K562 (cell line): Measurements from ENCODE around the gene ZNF141. TPM values are rescaled to one million over a fixed set of nuclear protein-coding genes. Genes with fewer than 3 reads are reported as not detected.

Source experiments
- ATAC-seq: fragments of 200-7000 bp; cut with Tn5 transposase; 3 replicates; pipeline ENCODE4 v1.9.1; 2020; ENCODE audit warnings: moderate library complexity
- BruUV-seq: library from RNA; stranded (reverse); fragments of 400-500 nt; replicated peaks from 2 replicates; lab custom pipeline; 2021; lab: Mats Ljungman, UMichigan
- CTCF ChIA-PET: fragments of 300-600 bp; formaldehyde crosslinking; extraction: SDS; loops from one replicate; lab custom pipeline; 2021; ENCODE audit warnings: low intra/inter-chr PET ratio; lab: Yijun Ruan, JAX
- POLR2A ChIA-PET: fragments of 300-600, 350-650 bp; sonication (Branson Sonifier 250); formaldehyde crosslinking; extraction: SDS; loops from one replicate; lab custom pipeline; 2021; ENCODE audit warnings: antibody characterized with exemption, inconsistent platforms; lab: Yijun Ruan, JAX
- DNase-seq, 4 experiments: peaks; one replicate each; pipeline versions ENCODE4 v3.0.0 to v3.0.0-alpha.2; 2011 to 2018; ENCODE audit warnings: low spot score in 3 of 4, mixed read lengths in 3 of 4; ENCODE audit errors: extremely low read depth in 1 of 4
- FAIRE-seq: peaks from 2 replicates; lab custom pipeline; 2011; peaks lifted over from hg19 to GRCh38; lab: Jason Lieb, UNC
- H2AFZ ChIP-seq: 2 replicates; pipeline ENCODE4 v1.6.0; 2011; ENCODE audit warnings: low read depth, low read length, control low read depth, inconsistent platforms
- H3K27ac ChIP-seq: fragments of 200-600 bp; 3 replicates; pipeline ENCODE4 v1.8.0; 2011; ENCODE audit warnings: low read depth, mild to moderate bottlenecking, control low read depth, inconsistent platforms, low read length, moderate library complexity, mixed read lengths; ENCODE audit errors: extremely low read depth
- H3K27me3 ChIP-seq, 2 experiments: fragments of 300-600 bp in 1 of 2; 2 replicates in 1 of 2; 3 replicates in 1 of 2; pipeline versions ENCODE4 v1.6.0 to v1.8.0; 2011; ENCODE audit warnings: inconsistent platforms in 2 of 2, low read length in 2 of 2, mild to moderate bottlenecking in 1 of 2, mixed read lengths in 1 of 2, moderate library complexity in 1 of 2; ENCODE audit not compliant: control insufficient read depth in 2 of 2, insufficient read depth in 2 of 2
- H3K36me3 ChIP-seq: fragments of 300-600 bp; 3 replicates; pipeline ENCODE4 v1.8.0; 2011; ENCODE audit warnings: mild to moderate bottlenecking, low read length, inconsistent platforms; ENCODE audit not compliant: control insufficient read depth, insufficient read depth
- H3K4me1 ChIP-seq, 2 experiments: fragments of 200-600 bp in 1 of 2; replicated peaks in 1 of 2; 2 replicates in 1 of 2; 3 replicates in 1 of 2; pipeline versions ENCODE4 v1.5.1 to v1.8.0; 2011; ENCODE audit warnings: inconsistent platforms in 2 of 2, low read length in 2 of 2, mild to moderate bottlenecking in 1 of 2, mixed read lengths in 1 of 2, moderate library complexity in 1 of 2; ENCODE audit not compliant: control insufficient read depth in 2 of 2, insufficient read depth in 2 of 2
- H3K4me2 ChIP-seq: 2 replicates; pipeline ENCODE4 v1.6.1; 2011; ENCODE audit warnings: low read length, control low read depth, inconsistent platforms, mixed read lengths; ENCODE audit not compliant: insufficient read depth
- H3K4me3 ChIP-seq: fragments of 200-600 bp; sonication (generic), shearing (Covaris generic); 2 replicates; pipeline ENCODE4 v1.5.1; 2016; ENCODE audit warnings: control low read depth, inconsistent platforms
- H3K79me2 ChIP-seq: fragments of 200-600 bp; 3 replicates; pipeline ENCODE4 v1.8.0; 2011; ENCODE audit warnings: low read length, inconsistent platforms; ENCODE audit not compliant: control insufficient read depth, insufficient read depth
- H3K9ac ChIP-seq, 2 experiments: 2 replicates each; pipeline versions ENCODE4 v1.6.0 to v1.6.1; 2011; ENCODE audit warnings: low read depth in 2 of 2, low read length in 2 of 2, control low read depth in 1 of 2, inconsistent platforms in 1 of 2, mild to moderate bottlenecking in 1 of 2, mixed read lengths in 1 of 2; ENCODE audit not compliant: insufficient read depth in 1 of 2
- H3K9me1 ChIP-seq: one replicate; pipeline ENCODE4 v1.6.0; 2011; ENCODE audit warnings: inconsistent platforms, mild to moderate bottlenecking, low read length, moderate library complexity; ENCODE audit not compliant: control insufficient read depth, insufficient read depth
- H3K9me3 ChIP-seq: replicated peaks from 2 replicates; pipeline ENCODE4 v1.5.1; 2011; ENCODE audit warnings: low read depth, low read length, inconsistent platforms; ENCODE audit not compliant: control insufficient read depth, insufficient read depth
- H4K20me1 ChIP-seq: replicated peaks from 2 replicates; pipeline ENCODE4 v1.6.1; 2011; ENCODE audit warnings: low read length, inconsistent platforms, mixed read lengths; ENCODE audit not compliant: control insufficient read depth, insufficient read depth
- BRF2 ChIP-seq: IDR thresholded peaks from 3 replicates; pipeline ENCODE4 v1.6.1; 2011; ENCODE audit warnings: borderline replicate concordance, mild to moderate bottlenecking; ENCODE audit not compliant: insufficient read length, insufficient read depth
- POLR2AphosphoS5 ChIP-seq: IDR thresholded peaks from 2 replicates; pipeline ENCODE4 v1.6.1; 2011; ENCODE audit warnings: mild to moderate bottlenecking, low read depth, low read length, moderate library complexity; ENCODE audit not compliant: control insufficient read depth, insufficient read depth
- TFE3 ChIP-seq: fragments of 450-650 bp; formaldehyde crosslinking; IDR thresholded peaks from 2 replicates; pipeline ENCODE4 v1.4.0; 2020; ENCODE audit warnings: mild to moderate bottlenecking, mixed read lengths
- ZNF274 ChIP-seq: IDR thresholded peaks from 2 replicates; pipeline ENCODE4 v1.6.1; 2011; ENCODE audit warnings: low read depth, mild to moderate bottlenecking, low read length, moderate library complexity, borderline replicate concordance
- ZNF445 ChIP-seq: fragments of 250-450 bp; sonication (Bioruptor Pico); IDR thresholded peaks from 2 replicates; pipeline ENCODE4 v1.4.0; 2020; ENCODE audit warnings: low read depth, mild to moderate bottlenecking, moderate library complexity
- WGBS: fragments of 100-300 bp; shearing (Covaris generic); methylation state at CpG from one replicate; pipeline ENCODE4 v1.1.6; 2016; ENCODE audit warnings: low coverage, mixed read lengths; ENCODE audit not compliant: insufficient coverage; ENCODE audit errors: missing lambda C conversion rate; 5-methylcytosine and 5-hydroxymethylcytosine counted together
- in situ Hi-C: fragments of 300-500 bp; cut with MboI; formaldehyde crosslinking; loops from 4 replicates; pipeline ENCODE4 v1.15.0; 2018; ENCODE audit warnings: inconsistent platforms, mixed read lengths
- intact Hi-C: fragments of 100-400 bp; cut with micrococcal nuclease; formaldehyde crosslinking; loops from 2 replicates; pipeline ENCODE4 v1.14.2; 2022
- polyA plus RNA-seq, 8 experiments: library from polyadenylated mRNA; depleted of rRNA in 4 of 8; stranded (reverse) in 5 of 8; unstranded in 3 of 8; fragments of >200 nt; fragmentation: Nextera tagmentation in 2 of 8; fragmentation: Illumina TruSeq in 1 of 8; extraction: Ambion mirVana in 2 of 8; extraction: Trizol in 1 of 8; gene quantifications; 2 replicates each; pipeline versions ENCODE4 v1.2.1 to v1.2.3, GENCODE V29; 2011 to 2014; ENCODE audit warnings: inconsistent platforms in 1 of 8, missing spikeins in 1 of 8
- total RNA-seq, 7 experiments: library from RNA; depleted of rRNA in 6 of 7; stranded (reverse); fragments of >200 nt in 6 of 7; fragmentation: Illumina TruSeq in 2 of 7; extraction: Trizol in 2 of 7; gene quantifications; 2 replicates each; pipeline versions ENCODE4 v1.2.1 to v1.2.3, GENCODE V29; 2011 to 2021; ENCODE audit warnings: low replicate concordance in 1 of 7
- TF ChIP-seq, protein P1 (sequence below): sonication (generic); formaldehyde crosslinking; IDR thresholded peaks from 2 replicates; pipeline ENCODE4 v1.8.0; 2022; ENCODE audit warnings: mild to moderate bottlenecking, missing genetic modification reagents

Gene ZNF141
- total and polyA plus RNA-seq, 9 of the 15 experiments (the other 6 are each of a cell fraction or from before 2014, with no cell fraction given) = 0.09 TPM; not detected in 8

DNA sequence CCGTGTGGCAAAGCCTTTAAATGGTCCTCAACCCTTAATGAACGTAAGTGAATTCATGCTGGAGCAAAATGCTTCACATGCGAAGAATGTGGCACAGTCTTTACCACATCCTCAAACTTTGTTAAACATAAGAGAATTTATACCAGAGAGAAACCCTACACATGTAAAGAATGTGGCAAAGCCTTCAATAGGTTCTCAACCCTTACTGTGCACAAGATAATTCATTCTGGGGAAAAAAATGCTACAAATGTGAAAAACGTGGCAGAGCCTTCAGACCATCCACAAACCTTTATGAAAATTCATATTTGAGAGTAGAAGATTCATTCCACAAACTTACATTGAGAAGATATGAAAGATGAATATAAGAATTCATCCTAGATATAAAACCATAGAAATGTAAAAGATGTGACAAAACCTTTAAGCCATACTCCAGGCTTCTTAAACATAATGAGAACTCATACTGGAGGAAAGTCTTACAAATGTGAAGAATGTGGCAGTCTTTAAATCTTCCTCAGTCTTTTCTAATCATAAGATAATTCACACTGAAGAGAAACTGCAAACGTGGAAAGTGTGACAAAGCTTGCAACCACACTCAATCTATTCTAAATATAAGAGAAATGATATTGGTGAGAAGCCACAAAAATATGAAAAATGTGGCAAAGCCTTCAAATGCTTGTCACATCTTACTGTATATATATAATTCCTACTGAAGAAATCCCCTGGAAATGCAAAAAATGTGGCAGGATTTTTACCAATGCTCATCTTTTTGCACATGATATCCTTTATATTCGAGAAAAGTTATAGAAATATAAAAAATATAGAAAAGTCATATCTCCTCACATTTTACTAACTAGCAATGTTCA, 36.9 kb downstream of the ZNF141 start:
- no TSS peak for BruUV-seq
- FAIRE-seq = no peak
- intact Hi-C loops = no loop called here

GRCh38 chr4:384311-385010, 46.8 kb downstream of the ZNF141 start:
- no peaks in the 10 kb centered on the region for H3K79me2 ChIP-seq
- in situ Hi-C loops = no loop called here
- no peak overlapping the region for H3K27ac ChIP-seq
- H4K20me1 ChIP-seq = no peaks in the 10 kb centered on the region
- no peaks in the 10 kb centered on the region for H3K36me3 ChIP-seq
- ATAC-seq (no peak), FAIRE-seq (no peak), DNase-seq (no peak)
- no peak overlapping the region for H3K9ac ChIP-seq
- no TSS peak for BruUV-seq
- H3K9me3 ChIP-seq = 0 out of 2 replicates have a peak, but pooled peaks cover 2% of the 10 kb centered on the region
- CTCF ChIA-PET = no interaction called here
- no peak overlapping the region for H2AFZ ChIP-seq
- no peaks in the 10 kb centered on the region for H3K27me3 ChIP-seq
- intact Hi-C loops = no loop called here
- POLR2A ChIA-PET = interaction anchor here (0.6 to 0.7 kb wide), 2 partner anchors 37 to 84 kb away, joined by 3 read pairs; no protein-coding TSS in a partner anchor
- no peak overlapping the region for H3K4me2 ChIP-seq
- no peak overlapping the region for H3K4me3 ChIP-seq
- H3K9me1 ChIP-seq = no peaks in the 10 kb centered on the region
- WGBS = 0% methylated on average over 10 of the region's 10 CpGs
- H3K4me1 ChIP-seq = peaks cover 0 to 4% of the 10 kb centered on the region in 2 experiments; a peak in 1 of 5 replicates
- TF ChIP-seq, protein P1, sequence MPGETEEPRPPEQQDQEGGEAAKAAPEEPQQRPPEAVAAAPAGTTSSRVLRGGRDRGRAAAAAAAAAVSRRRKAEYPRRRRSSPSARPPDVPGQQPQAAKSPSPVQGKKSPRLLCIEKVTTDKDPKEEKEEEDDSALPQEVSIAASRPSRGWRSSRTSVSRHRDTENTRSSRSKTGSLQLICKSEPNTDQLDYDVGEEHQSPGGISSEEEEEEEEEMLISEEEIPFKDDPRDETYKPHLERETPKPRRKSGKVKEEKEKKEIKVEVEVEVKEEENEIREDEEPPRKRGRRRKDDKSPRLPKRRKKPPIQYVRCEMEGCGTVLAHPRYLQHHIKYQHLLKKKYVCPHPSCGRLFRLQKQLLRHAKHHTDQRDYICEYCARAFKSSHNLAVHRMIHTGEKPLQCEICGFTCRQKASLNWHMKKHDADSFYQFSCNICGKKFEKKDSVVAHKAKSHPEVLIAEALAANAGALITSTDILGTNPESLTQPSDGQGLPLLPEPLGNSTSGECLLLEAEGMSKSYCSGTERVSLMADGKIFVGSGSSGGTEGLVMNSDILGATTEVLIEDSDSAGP (CRISPR knock-in tag) = no peak
- TF ChIP-seq BRF2 (no peak), POLR2AphosphoS5 (no peak), TFE3 (CRISPR knock-in tag) (no peak)

More for the DNA sequence above, 36.9 kb downstream of the ZNF141 start:
- Histone ChIP-seq H2AFZ (no peak overlapping the region), H3K36me3 (no peaks in the 10 kb centered on the region), H3K4me3 (no peak overlapping the region), H3K9ac (no peak overlapping the region), H3K4me1 (no peaks in the 10 kb centered on the region), H3K79me2 (no peaks in the 10 kb centered on the region), H3K4me2 (no peak overlapping the region), H3K27me3 (no peaks in the 10 kb centered on the region), H3K27ac (no peak overlapping the region), H3K9me3 (peaks cover 1% of the 10 kb centered on the region; the same call in 1 of the 2 replicates), H4K20me1 (no peaks in the 10 kb centered on the region), H3K9me1 (no peaks in the 10 kb centered on the region)
- TF ChIP-seq ZNF274 (peak; percentile 91), ZNF445 (CRISPR knock-in tag) (no peak)
- POLR2A ChIA-PET = no interaction called here
- CTCF ChIA-PET = no interaction called here
- DNase-seq (no peak), ATAC-seq (no peak)
- WGBS = 0% methylated on average over 6 of the region's 6 CpGs
- in situ Hi-C loops = no loop called here
